Stimulated activated CD4-positive, alpha-beta T cell treated with anti-CD3 and anti-CD28 coated beads, TNF-alpha, amount 100 ng/mL, for 48 hours (primary cell): ENCODE data around the gene RPA1.
"Not testable (repeated sequence)": the region's sequence is repeated elsewhere in the genome, so short reads cannot be mapped to it uniquely, and the experiment has no call there.

Source experiments
- DNase-seq, 3 donors: peaks; one replicate each; pipeline ENCODE4 v3.0.0-alpha.2; 2020; ENCODE audit warnings: low read depth in 3 of 3

The RPA1 gene

DNA sequence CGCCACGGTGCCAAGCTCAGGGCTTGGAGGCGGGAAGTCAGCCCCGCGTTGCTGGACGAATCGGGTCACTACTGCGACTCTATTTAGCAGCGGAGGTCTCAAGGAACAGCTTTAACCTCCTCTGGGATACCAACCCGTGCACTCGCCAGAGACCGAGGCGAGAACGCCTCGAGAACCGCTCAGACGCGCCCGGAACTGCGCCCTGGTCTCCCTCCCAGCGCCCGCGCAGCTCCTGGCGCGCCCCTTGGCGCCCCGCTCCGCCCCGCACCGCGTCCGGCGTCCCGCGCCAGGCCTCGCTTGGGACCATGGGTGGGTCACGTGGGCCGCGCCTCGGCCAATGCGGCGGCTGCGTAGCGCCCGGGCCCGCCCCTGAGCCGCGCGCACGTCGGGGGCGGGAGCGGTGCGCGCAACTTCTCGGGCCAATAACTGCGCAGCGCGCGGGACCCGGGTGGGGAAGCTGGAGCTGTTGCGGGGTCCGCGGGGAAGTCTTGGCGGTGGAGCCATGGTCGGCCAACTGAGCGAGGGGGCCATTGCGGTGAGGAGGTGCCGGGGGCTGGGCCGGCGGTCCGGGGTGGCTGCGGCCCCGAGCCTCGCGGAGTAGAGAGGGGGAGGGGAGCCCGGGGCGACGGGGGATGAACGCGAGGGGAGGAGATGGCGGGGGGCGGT, at the start of gene RPA1, which contains the start of gene SMYD4:
RPA1 (plus strand) TSS at position 414 of the 666 bp plus-strand sequence; CDS start at position 503, 89 bp downstream.
SMYD4 (minus strand) TSS at position 311 of the 666 bp plus-strand sequence. CDS start 1,908 bp downstream, outside the sequence.
- peak; percentile 74 to 85 (median 77) for DNase-seq

DNA sequence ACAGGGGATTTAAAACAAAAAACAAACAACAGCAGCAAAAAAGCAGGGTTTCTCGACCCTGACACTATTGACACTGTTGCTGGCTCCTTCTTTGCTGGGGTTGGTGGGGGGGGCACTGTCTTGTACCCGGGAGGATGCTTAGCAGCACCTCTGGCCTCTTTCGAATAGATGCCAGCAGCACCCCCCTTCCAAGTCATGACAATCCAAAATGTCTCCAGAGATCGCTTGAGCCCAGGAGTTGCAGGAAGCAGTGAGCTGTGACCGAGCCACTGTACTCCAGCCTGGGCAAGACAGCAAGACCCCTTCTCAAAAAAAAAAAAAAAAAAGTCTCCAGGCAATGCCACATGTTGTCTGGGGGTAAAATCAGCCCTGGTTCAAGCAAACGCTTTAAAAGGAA, 47.6 kb upstream of the RPA1 start:
- DNase-seq = no peak

DNA sequence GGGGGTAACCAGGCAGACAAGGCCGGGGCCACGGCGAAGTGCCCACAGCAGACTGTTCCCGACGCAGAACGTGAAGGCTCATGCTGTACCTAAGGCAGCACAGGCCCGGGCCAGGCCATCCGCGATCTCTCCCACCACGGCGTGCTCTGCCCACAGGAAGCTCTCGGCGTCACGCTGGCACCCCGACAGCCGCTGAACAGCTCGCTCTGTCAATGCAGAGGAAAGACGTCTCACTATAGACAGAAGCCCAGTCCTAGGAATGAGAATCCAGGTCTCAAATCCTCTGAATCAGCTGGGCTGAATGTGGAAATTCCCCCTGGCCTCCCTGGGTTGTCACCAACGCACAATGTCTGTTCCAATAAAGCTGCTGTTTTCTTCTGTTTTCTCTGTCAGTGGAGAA, 46.5 kb upstream of the RPA1 start:
- DNase-seq = no peak

DNA sequence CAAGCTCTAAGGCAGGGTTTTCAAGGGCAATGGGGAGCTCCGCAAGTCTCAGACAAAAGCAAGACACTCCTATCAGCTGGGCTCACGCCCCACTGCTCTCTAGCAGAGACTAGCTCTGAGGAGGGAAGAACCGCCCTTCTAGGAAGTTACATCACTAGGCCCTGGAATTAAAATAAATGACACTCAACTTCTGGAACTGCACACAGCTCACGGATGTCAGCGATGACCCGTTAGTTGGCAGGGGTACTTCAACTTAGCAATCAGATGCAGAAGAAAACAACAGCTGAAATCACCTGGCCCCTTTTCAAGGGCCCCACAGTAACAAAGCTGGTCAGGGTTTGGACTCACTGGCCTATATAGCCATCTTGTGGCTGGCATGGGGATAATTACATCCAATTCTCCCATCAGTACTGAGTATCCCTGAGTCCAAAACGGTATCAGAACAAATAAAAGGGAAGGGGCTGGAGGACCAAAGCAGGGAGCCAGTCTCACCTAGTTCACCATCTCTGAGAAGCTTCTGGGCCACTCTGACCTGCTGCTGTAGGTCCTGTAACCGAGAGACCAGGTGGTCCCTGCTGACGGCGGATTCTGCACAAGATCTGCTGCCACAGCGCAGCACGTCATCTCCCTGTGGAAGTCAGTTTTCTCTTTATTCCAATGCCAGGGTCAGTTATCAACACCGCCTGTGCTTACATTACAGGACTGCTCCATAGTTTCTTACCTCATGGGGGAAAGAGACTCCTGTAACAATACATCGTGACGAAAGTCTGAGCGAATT, 45.8 kb upstream of the RPA1 start:
- no peak for DNase-seq

DNA sequence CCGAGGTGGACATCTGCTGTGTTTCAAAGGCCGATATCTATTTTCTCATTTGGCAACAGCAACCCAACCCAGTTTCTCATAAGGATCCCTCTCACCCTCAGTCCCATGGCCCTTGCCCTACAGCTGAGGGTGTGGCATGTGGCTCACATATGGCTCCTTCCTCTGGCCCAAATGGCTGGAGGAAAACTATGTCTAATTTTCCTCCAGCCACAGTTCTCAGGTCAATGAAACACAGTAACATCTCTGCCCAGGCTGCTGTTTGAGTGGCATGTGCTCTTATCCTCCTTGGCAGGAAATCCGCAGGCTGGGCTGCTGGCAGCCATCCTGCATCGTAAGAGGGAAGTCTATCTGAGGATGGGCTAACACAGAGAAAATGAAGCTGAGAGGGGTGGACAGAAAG, 43.9 kb upstream of the RPA1 start:
- DNase-seq = no peak

DNA sequence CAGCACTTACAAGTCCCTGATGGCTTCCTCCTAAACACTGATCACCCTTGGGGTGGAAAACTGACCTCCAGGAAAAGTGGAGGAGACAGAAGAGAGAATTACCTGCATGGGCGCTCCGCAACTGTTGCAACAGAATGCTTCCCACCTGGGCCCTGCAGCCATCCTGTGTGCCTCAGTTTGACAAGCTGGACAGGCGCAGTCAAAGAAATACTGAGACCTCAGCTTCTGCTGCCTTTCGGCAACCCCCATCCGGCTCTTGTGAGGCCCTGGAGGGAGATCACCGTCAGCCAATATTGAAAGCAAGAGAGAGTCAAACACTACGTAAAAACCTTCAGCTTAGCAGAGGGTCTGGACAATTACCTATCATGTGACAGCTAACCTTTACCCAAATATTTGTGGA, 43.1 kb upstream of the RPA1 start:
- DNase-seq = no peak

DNA sequence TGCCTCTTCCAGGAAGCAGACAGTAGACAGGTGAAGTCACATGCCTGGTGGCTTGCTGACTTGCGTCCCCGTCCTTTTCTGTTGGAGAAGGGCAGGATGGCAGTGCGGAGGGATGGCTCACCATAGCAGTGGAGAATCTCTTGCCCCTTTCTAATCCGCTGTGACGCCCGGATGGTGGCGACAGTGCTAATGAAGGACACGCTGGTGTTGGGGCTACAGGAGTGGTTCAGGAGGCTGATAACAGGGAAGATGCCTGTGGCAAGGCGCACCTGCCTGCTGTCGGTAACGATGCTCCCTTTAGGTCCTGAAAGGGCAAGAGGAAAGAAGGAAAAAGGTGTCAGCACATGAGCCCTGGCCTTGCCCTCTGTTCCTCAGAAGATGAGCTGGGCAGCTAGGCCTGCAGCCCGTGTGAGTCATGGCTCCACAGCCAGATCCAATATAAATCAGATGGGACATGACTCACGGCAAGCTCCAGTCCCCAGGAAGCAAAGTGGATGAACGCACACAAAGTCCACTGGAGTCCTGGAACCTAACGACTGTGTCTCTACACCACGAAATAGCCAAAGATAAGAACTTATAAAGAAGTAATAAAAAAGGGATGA, 42.4 kb upstream of the RPA1 start:
- DNase-seq = no peak

DNA sequence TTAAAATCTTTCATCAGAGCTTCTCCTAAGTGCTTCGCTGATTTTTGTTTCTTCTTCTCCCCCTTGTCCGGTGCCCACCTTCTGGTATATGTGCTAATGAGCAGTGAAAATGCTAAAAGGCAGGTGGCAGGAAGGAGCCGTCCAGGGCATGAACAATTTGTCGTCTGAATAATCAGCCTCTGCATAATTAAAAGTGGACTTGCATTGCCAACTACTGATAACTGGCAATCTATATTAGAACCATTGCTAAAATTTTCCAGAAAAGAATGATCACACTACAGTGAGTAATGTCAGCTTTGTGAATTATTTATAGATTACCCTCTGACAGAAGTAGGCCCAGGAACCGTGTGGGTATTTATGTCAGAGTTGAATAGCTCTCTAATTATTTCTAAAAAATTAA, 39.9 kb upstream of the RPA1 start:
- DNase-seq = no peak

DNA sequence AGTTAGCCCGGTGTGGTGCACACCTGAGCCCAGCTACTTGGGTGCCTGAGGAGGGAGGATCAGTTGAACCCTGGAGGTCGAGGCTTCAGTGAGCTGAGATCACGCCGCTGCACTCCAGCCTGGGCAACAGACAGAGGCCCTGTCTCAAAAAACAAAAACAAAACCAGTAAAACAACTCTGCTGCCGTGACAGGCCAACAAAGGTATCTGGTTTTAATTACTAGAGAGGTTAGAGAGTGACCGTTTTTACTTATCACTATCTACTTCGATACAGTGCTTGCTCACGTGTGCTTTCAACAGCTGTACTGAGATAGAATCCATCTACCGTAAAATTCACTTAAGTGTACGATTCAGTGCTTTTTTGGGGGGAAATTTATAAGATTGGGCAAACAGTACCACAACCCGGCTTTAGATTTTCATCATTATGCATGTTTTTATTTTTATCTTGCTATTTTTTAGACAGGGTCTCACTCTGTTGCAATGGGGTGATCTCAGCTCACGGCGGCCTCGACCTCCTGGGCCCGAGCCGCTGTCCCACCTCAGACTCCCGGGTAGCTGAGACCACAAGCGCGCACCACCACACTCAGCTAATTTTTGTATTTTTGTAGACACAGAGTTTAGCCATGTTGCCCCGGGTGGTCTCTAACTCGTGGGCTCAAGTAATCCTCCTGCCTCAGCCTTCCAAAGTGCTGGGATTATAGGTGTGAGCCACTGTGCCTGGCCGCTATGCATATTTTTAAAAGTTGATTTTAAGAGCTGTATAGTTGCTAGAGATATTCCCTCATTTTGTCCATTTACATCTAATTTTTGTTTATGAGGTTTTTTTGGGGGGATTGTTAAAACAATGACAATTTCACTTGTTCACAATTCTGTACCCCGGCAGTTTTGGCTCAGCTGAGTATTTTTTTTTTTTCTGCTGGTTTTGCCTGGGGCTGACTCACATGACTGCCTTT, 37.0 kb upstream of the RPA1 start:
- DNase-seq = no peak

DNA sequence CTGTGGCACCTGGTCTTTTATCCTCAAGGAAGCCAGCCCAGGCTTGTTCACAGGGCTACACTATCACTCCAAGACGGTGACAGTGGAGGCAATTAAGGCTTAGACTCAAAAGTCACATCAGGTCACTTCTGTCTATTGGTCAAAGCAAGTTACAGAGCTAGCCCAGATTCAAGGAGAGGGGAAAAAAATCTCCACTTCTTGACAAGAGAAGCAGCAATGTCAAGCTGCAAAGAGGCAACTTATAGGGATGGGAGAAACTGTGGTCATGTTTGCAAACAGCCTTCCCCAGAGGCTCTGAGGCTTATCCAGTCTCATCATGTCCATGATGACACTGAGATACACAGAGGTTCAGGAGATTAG, 36.4 kb upstream of the RPA1 start:
- DNase-seq = no peak

DNA sequence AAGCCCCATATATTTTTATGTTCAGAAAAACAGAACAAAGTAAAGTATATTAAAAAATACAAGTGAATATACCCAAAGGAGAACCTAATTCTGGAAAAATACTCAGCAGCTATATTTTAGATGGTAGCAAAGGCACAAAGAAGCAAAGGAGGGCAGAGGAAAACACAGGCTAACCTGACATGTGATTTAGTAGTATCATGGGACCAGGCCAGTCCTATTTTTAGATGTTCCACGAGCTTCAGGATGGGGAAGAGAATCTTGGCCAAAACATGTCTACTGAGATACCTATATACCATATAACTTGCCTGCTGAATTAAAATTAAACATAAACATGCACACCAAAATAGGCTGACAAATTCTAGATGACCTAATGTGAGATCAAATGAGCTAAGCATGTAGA, 33.0 kb upstream of the RPA1 start:
- no peak for DNase-seq

DNA sequence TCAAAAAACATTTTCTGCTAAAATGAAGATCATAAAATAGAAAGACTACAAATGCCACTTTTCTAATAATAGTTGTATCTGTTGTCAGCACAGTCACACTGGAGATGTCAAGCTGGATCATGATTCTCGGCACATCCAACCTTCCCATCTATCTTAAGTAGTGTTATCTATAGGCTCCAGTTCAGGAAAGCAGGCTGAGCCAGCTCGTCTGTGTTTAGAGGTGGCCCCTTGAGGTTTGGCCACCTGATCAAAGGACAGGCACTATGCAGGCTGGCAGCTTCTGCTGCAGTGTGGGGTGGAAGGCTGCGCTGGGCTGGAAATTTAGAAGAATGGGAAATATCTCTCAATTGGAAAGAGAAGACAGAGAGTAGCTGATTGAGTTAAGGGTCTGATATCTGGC, 32.5 kb upstream of the RPA1 start:
- no peak for DNase-seq

DNA sequence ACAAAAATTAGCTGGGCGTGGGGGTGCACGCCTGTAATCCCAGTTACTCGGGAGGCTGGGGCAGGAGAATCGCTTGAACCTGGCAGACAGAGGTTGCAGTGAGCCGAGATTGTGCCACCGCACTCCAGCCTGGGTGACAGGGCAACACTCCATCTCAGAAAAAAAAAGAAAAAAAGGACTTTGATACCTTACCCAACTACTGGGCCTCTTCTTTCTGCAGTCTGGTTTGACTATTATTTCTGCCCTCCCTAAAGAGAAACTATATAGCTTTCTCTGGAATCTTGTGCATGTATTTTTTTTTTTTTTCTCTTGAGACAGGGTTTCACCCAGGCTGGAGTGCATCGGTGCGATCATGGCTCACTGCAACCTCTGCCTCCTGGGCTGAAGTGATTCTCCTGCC, 32.0 kb upstream of the RPA1 start:
- not testable (repeated sequence) for DNase-seq

DNA sequence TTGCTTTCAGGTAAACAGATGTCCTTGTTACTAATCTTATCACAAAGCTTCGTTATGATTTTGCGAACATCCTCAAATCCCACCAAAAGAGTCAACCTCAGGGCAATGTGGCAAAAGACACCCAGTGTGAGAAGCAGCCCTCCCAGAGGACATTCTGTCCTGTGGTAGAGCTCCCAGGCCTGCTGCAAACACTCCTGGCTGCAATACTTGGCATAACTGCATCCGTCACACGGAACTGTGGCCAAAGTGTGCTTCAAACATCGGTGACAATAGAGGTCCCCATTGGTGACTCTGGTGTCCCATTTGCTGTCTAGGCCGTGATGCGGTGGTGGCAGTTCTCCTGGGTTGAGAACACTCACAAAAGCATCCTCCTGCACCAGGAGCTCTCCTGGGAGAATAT, 29.6 kb upstream of the RPA1 start:
- no peak for DNase-seq

DNA sequence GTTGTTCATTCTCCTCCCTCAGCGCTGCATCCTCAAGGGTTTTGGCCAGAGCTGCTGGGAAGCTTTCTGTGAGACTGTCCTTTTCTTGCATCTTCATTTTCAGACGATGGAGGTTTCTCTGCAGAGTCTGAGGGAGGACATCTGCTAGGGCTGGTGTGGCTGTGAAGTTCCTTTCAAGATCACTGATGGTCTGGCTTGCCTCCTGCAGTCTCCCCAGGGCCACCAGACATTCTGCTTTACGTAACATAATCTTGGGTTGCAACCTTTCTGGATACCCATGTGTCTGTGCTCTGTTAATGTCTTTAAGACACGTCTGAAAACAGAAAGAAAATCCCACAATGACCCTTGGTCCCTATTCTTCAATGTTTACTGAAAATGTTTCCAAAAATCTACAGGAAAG, 29.1 kb upstream of the RPA1 start:
- no peak for DNase-seq

DNA sequence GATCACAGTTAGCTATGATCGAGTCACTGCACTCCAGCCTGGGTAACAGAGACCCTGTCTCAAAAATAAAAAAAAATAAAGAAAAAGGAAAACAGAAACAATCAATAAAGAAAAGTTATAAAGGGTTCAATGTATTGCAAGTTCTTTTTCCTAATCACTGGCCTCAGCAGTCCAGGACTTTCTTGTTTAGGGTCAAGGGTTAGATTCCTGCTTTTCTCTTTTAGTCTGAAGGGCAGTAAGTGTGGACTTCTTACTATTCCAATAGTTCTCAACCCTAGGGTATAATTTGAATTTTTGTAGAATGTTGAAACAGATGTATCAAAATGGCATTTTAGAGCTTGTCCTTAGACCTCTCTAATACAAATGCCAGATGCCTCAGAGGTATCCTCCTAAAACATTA, 27.4 kb upstream of the RPA1 start:
- DNase-seq = no peak

DNA sequence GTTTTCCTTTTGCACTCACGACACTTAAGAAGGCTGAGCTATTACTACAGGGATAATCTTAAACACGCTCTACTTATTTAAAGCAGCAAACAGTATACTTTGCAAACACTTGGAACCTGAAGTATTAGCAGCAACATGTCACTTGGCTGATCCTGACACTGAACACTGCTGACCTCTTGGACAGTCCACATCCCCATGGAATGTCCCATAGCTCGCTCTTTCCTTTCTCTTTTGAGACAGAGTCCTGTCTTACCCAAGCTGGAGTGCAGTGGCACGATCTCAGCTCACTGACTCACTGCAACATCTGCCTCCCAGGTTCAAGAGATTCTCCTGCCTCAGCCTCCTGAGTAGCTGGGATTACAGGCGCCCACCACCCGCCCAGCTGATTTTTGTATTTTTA, 26.5 kb upstream of the RPA1 start:
- DNase-seq = no peak

DNA sequence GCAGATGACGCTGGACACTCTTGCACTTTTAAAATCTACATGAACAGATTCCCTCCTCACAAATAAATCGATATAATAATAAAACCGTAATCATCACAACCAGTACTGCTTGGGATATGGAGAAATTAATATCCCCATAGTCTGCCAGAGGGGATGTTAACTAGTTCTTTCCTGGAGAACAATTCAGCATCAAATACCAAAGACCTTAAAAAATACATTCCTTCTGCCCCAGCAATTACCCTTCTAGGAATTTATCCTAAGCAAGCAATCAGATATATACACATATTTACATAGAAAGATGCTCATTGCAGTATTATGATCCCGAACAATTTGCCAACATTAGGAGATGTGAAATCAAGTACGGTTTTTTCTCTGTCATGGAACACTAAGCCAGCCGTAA, 21.9 kb upstream of the RPA1 start:
- no peak for DNase-seq

DNA sequence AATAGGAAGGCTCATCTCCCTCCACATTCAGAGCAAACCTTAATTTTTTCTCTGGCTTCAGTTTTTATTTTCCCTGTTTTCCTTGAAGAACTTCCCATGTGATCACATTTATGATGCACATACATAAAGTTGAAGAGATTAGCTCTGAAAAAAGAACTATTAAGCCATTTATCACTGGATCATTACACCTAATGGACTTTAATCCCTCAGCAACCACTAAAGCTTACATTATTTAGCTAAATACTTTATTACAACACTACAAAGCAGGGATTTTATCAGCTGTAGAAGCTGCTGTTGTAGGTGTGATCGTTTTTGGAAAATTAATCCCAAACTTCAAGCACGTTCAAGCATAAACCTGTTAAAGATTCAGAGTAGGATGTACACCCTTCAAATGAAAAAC, 21.2 kb upstream of the RPA1 start:
- no peak for DNase-seq

DNA sequence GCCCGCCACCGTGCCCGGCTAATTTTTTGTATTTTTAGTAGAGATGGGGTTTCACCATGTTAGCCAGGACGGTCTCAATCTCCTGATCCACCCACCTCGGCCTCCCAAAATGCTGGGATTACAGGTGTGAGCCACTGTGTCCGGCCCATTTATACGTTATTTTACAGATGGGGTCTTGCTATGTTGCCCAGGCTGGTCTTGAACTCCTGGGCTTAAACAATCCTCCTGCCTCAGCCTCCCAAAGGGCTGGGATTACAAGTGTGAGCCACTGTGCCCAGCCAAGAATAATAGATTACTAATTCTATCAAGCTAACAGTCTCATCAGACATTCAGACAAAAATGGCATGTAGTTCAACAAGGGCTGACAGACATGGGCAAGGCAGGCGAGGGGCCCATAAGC, 20.0 kb upstream of the RPA1 start:
- not testable (repeated sequence) for DNase-seq

DNA sequence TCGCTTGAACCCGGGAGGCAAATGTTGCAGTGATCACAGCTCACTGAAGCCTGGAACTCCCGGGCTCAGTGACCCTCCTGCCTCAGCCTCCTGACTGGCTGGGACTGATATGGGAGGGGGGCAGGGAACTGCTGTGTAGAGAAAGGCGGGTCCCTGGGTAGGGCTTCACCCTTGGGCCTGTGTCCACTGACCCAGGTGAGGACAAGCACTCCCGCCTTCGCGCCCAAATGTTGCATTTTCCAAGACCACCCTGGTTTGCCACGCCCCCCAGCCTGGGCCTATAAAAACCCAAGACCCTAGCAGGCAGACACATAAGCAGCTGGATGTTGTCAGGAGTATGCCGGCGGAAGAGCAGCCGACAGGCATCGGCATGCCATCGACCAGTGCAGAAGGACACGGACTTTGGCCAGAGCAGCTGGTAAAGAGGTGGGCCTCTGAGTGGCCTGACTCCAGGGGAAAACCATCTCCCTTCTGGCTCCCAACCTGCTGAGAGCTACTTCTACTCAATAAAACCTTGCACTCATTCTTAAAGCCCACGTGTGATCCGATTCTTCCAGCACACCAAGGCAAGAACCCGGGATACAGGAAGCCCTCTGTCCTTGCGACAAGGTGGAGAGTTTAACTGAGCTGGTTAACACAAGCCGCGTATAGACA, 19.2 kb upstream of the RPA1 start:
- no peak for DNase-seq
